H9 (cell line): ENCODE measurements around the gene MGLL. TPM values are rescaled to one million over a fixed set of nuclear protein-coding genes. Genes with fewer than 3 reads are reported as not detected.

Experiments
- DNase-seq: peaks from one replicate; pipeline ENCODE4 v3.0.0-alpha.2; 2017
- H2AFZ ChIP-seq: one replicate; pipeline ENCODE4 v1.6.1; 2013; ENCODE audit warnings: mild to moderate bottlenecking, low read length, control low read depth, moderate library complexity
- H2AK5ac ChIP-seq: 2 replicates; pipeline ENCODE4 v1.6.1; 2013; ENCODE audit warnings: low read length, control low read depth, mixed read lengths; ENCODE audit not compliant: insufficient read length
- H2BK120ac ChIP-seq: one replicate; pipeline ENCODE4 v1.6.1; 2013; ENCODE audit warnings: low read depth, mild to moderate bottlenecking, low read length, control low read depth, inconsistent platforms; ENCODE audit not compliant: poor library complexity, severe bottlenecking
- H2BK12ac ChIP-seq: 2 replicates; pipeline ENCODE4 v1.6.1; 2013; ENCODE audit warnings: low read length, control low read depth, mixed read lengths, low read depth; ENCODE audit not compliant: insufficient read length
- H2BK15ac ChIP-seq: 2 replicates; pipeline ENCODE4 v1.6.1; 2013; ENCODE audit warnings: low read depth, low read length, control low read depth
- H2BK20ac ChIP-seq: one replicate; pipeline ENCODE4 v1.6.1; 2013; ENCODE audit warnings: low read depth, mild to moderate bottlenecking, low read length, control low read depth, inconsistent platforms; ENCODE audit not compliant: poor library complexity, severe bottlenecking
- H2BK5ac ChIP-seq: 2 replicates; pipeline ENCODE4 v1.6.1; 2013; ENCODE audit warnings: low read length, control low read depth, mixed read lengths; ENCODE audit not compliant: insufficient read length
- H3K14ac ChIP-seq: 2 replicates; pipeline ENCODE4 v1.6.1; 2013; ENCODE audit warnings: low read length, control low read depth; ENCODE audit not compliant: insufficient read depth
- H3K18ac ChIP-seq: 2 replicates; pipeline ENCODE4 v1.6.1; 2013; ENCODE audit warnings: low read depth, mild to moderate bottlenecking, mixed read lengths, low read length, control low read depth; ENCODE audit not compliant: insufficient read length
- H3K23ac ChIP-seq: 2 replicates; pipeline ENCODE4 v1.6.1; 2013; ENCODE audit warnings: low read length, control low read depth, mixed read lengths, low read depth; ENCODE audit not compliant: insufficient read length
- H3K23me2 ChIP-seq: 2 replicates; pipeline ENCODE4 v1.6.1; 2013; ENCODE audit warnings: low read depth, mild to moderate bottlenecking, mixed read lengths, low read length, control low read depth; ENCODE audit not compliant: insufficient read length, poor library complexity, severe bottlenecking
- H3K27ac ChIP-seq: 2 replicates; pipeline ENCODE4 v1.5.1; 2013; ENCODE audit warnings: low read length, control low read depth, mixed read lengths, low read depth; ENCODE audit not compliant: insufficient read length
- H3K27me3 ChIP-seq: 2 replicates; pipeline ENCODE4 v1.6.1; 2013; ENCODE audit warnings: low read length, control low read depth, inconsistent platforms; ENCODE audit not compliant: insufficient read depth
- H3K4ac ChIP-seq: 2 replicates; pipeline ENCODE4 v1.6.1; 2013; ENCODE audit warnings: low read depth, mild to moderate bottlenecking, control low read depth, inconsistent platforms, low read length, moderate library complexity
- H3K4me1 ChIP-seq: 2 replicates; pipeline ENCODE4 v1.6.1; 2013; ENCODE audit warnings: low read length, control low read depth, inconsistent platforms; ENCODE audit not compliant: insufficient read depth
- H3K4me2 ChIP-seq: 2 replicates; pipeline ENCODE4 v1.6.1; 2013; ENCODE audit warnings: low read length, control low read depth, mixed read lengths; ENCODE audit not compliant: insufficient read length, insufficient read depth
- H3K56ac ChIP-seq: 2 replicates; pipeline ENCODE4 v1.6.1; 2013; ENCODE audit warnings: low read depth, mild to moderate bottlenecking, mixed read lengths, low read length, control low read depth; ENCODE audit not compliant: insufficient read length
- H3K79me1 ChIP-seq: 2 replicates; pipeline ENCODE4 v1.6.1; 2013; ENCODE audit warnings: low read depth, mild to moderate bottlenecking, moderate library complexity, low read length, control low read depth, inconsistent platforms; ENCODE audit not compliant: insufficient read depth, poor library complexity, severe bottlenecking
- H3K79me2 ChIP-seq: 2 replicates; pipeline ENCODE4 v1.6.1; 2013; ENCODE audit warnings: low read length, control low read depth, inconsistent platforms; ENCODE audit not compliant: insufficient read depth
- H3K9ac ChIP-seq: 2 replicates; pipeline ENCODE4 v1.6.1; 2013; ENCODE audit warnings: low read length, control low read depth, mixed read lengths; ENCODE audit not compliant: insufficient read length; ENCODE audit errors: extremely low read depth
- H3K9me3 ChIP-seq: one replicate; pipeline ENCODE4 v1.6.1; 2013; ENCODE audit warnings: low read depth, low read length, inconsistent platforms; ENCODE audit not compliant: control insufficient read depth
- H3T11ph ChIP-seq: one replicate; pipeline ENCODE4 v1.6.1; 2013; ENCODE audit warnings: mild to moderate bottlenecking, low read length, control low read depth, inconsistent platforms
- H4K20me1 ChIP-seq: one replicate; pipeline ENCODE4 v1.6.1; 2013; ENCODE audit not compliant: control insufficient read depth, insufficient read length, insufficient read depth
- H4K5ac ChIP-seq: 2 replicates; pipeline ENCODE4 v1.6.1; 2013; ENCODE audit warnings: low read depth, mild to moderate bottlenecking, mixed read lengths, low read length, control low read depth; ENCODE audit not compliant: insufficient read length
- H4K8ac ChIP-seq: replicated peaks from 2 replicates; pipeline ENCODE4 v1.6.1; 2013; ENCODE audit warnings: low read length, control low read depth, mixed read lengths, low read depth; ENCODE audit not compliant: insufficient read length
- H4K91ac ChIP-seq: 2 replicates; pipeline ENCODE4 v1.6.1; 2013; ENCODE audit warnings: low read depth, mild to moderate bottlenecking, moderate library complexity, mixed read lengths, low read length, control low read depth; ENCODE audit not compliant: insufficient read length
- H3K27ac Mint-ChIP-seq, 3 experiments: 2 replicates in 2 of 3; 3 replicates in 1 of 3; pipeline ENCODE4 v1.8.0; 2020 to 2021; ENCODE audit warnings: mixed read lengths in 3 of 3, mild to moderate bottlenecking in 1 of 3, moderate library complexity in 1 of 3
- H3K27me3 Mint-ChIP-seq: 2 replicates; pipeline ENCODE4 v1.8.0; 2021; ENCODE audit warnings: low read depth, mild to moderate bottlenecking, moderate library complexity, mixed read lengths
- H3K36me3 Mint-ChIP-seq, 3 experiments: 2 replicates in 2 of 3; 3 replicates in 1 of 3; pipeline ENCODE4 v1.8.0; 2020 to 2021; ENCODE audit warnings: low read depth in 3 of 3, mixed read lengths in 3 of 3; ENCODE audit not compliant: insufficient read depth in 1 of 3
- H3K4me1 Mint-ChIP-seq, 2 experiments: 2 replicates each; pipeline ENCODE4 v1.8.0; 2020; ENCODE audit warnings: mixed read lengths in 2 of 2
- H3K4me3 Mint-ChIP-seq, 2 experiments: 2 replicates in 1 of 2; 3 replicates in 1 of 2; pipeline ENCODE4 v1.8.0; 2020 to 2021; ENCODE audit warnings: mild to moderate bottlenecking in 2 of 2, mixed read lengths in 2 of 2, moderate library complexity in 1 of 2
- H3K9me3 Mint-ChIP-seq, 2 experiments: 2 replicates in 1 of 2; 3 replicates in 1 of 2; pipeline ENCODE4 v1.8.0; 2020; ENCODE audit warnings: mild to moderate bottlenecking in 2 of 2, mixed read lengths in 2 of 2, moderate library complexity in 1 of 2
- CTCF ChIP-seq: fragments of 200-600 bp; sonication (generic); conservative IDR thresholded peaks from 3 replicates; pipeline ENCODE4 v1.8.0; 2021; ENCODE audit warnings: antibody characterized with exemption, mild to moderate bottlenecking
- WGBS: extraction: QIAGEN DNeasy Blood & Tissue Kit; methylation state at CpG from one replicate; pipeline ENCODE4 v1.1.7; 2013; ENCODE audit warnings: missing lambda C conversion rate, low lambda C conversion rate, mixed read lengths; ENCODE audit not compliant: insufficient read length; ENCODE audit errors: extremely low coverage; 5-methylcytosine and 5-hydroxymethylcytosine counted together
- total RNA-seq: library from RNA; stranded (reverse); gene quantifications from 2 replicates; pipeline ENCODE4 v1.2.1, GENCODE V29; 2021

Gene MGLL
- total RNA-seq, 1 experiment from 2014 or later = 0.11 TPM

DNA sequence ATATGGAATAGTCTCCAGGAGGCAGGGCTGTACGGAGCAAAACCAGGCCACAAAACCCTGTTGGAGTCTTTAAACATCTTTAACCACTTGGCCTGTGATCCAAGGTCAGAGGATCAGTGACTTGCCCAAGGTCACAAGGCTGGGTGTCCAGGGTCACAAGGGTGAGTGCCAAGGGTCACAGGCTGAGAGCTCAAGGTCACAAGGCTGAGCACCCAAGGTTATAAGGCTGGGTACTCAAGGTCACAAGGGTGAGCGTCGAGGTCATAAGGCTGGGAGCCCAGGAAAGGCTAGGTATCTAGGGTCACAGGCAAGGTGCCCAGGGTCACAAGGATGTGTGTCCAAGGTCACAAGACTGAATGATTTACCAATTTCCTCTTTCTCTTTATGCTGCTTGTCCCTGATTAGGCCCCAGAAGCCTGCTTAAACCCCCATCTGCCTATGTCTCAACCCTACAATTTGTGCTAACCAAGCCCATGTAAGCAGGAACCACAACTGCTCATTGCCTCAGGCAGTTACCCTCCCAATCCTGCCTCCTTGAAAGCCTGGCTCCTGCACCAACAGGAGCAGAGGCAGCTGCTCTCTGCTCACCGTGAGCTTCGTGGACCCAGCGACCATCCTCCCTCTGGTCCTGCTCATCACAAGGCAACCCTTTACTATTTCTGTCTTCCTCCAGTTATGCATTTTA lies 51.5 kb downstream of the MGLL start:
- Histone ChIP-seq H3K27me3 (no peaks in the 10 kb centered on the region), H3K79me1 (no peaks in the 10 kb centered on the region), H3K4ac (no peak overlapping the region), H2BK5ac (no peak overlapping the region), H3T11ph (no peak overlapping the region), H2BK15ac (no peak overlapping the region), H3K9me3 (no peaks in the 10 kb centered on the region), H4K8ac (no peak overlapping the region), H4K20me1 (no peaks in the 10 kb centered on the region), H3K4me2 (no peak overlapping the region), H3K56ac (no peak overlapping the region), H3K27ac (no peak overlapping the region), H2BK20ac (no peak overlapping the region), H3K79me2 (no peaks in the 10 kb centered on the region), H3K18ac (no peak overlapping the region), H3K4me1 (no peaks in the 10 kb centered on the region), H2BK120ac (no peak overlapping the region), H4K91ac (no peak overlapping the region), H2AK5ac (no peak overlapping the region), H2BK12ac (no peak overlapping the region), H3K23ac (no peak overlapping the region), H3K14ac (no peak overlapping the region), H4K5ac (no peak overlapping the region), H3K9ac (no peak overlapping the region), H2AFZ (no peak overlapping the region), H3K23me2 (no peaks in the 10 kb centered on the region)
- TF ChIP-seq CTCF = no peak
- H3K27ac Mint-ChIP-seq = no peak overlapping the region; a peak in 1 of 7 replicates
- H3K4me3 Mint-ChIP-seq = no peak overlapping the region
- peaks cover 3 to 9% of the 10 kb centered on the region in 2 experiments; a peak in 3 of 4 replicates for H3K4me1 Mint-ChIP-seq
- no CpG with 5 or more reads among the region's 6 CpGs for WGBS
- H3K27me3 Mint-ChIP-seq = peaks cover 1% of the 10 kb centered on the region; the same call in 1 of the 2 replicates
- DNase-seq = no peak
- H3K9me3 Mint-ChIP-seq = no peaks in the 10 kb centered on the region
- no peaks in the 10 kb centered on the region for H3K36me3 Mint-ChIP-seq
